Activated naive CD8-positive, alpha-beta T cell treated with anti-CD3 and anti-CD28 coated beads for 36 hours (primary cell): Measurements from ENCODE around the gene MPHOSPH9. TPM values are rescaled to one million over a fixed set of nuclear protein-coding genes. Genes with fewer than 3 reads are reported as not detected.
A peak's percentile ranks its signal among the peaks of the same experiment; 100 is the strongest.

ENCODE experiments used
- DNase-seq: peaks from one replicate; pipeline ENCODE4 v3.0.0; 2021
- H3K27ac Mint-ChIP-seq: one replicate; pipeline ENCODE4 v1.8.0; 2022; ENCODE audit warnings: mild to moderate bottlenecking, moderate library complexity, mixed read lengths
- H3K27me3 Mint-ChIP-seq: one replicate; pipeline ENCODE4 v1.8.0; 2022; ENCODE audit warnings: mild to moderate bottlenecking, mixed read lengths
- H3K36me3 Mint-ChIP-seq: one replicate; pipeline ENCODE4 v1.8.0; 2021; ENCODE audit warnings: mild to moderate bottlenecking, mixed read lengths
- H3K4me1 Mint-ChIP-seq: one replicate; pipeline ENCODE4 v1.8.0; 2021; ENCODE audit warnings: mixed read lengths
- H3K4me3 Mint-ChIP-seq: one replicate; pipeline ENCODE4 v1.8.0; 2022; ENCODE audit warnings: mild to moderate bottlenecking, moderate library complexity, mixed read lengths
- H3K9me3 Mint-ChIP-seq: one replicate; pipeline ENCODE4 v1.8.0; 2022; ENCODE audit warnings: mixed read lengths
- total RNA-seq, 2 experiments: library from RNA; stranded (reverse); gene quantifications; one replicate each; pipeline ENCODE4 v1.2.3, GENCODE V29; 2021

Gene MPHOSPH9
- total RNA-seq, 2 experiments from 2014 or later = 81.8 to 84.0 TPM

- peaks cover 6% of the 10 kb centered on the region for H3K36me3 Mint-ChIP-seq
- H3K9me3 Mint-ChIP-seq = peaks cover 2% of the 10 kb centered on the region
- H3K27me3 Mint-ChIP-seq = no peaks in the 10 kb centered on the region
- H3K4me3 Mint-ChIP-seq = no peak overlapping the region
- no peak for DNase-seq
- H3K4me1 Mint-ChIP-seq = peaks cover 34% of the 10 kb centered on the region
- H3K27ac Mint-ChIP-seq = no peak overlapping the region
Measured at GRCh38 chr12:123140676-123141614, 92.0 kb downstream of the MPHOSPH9 start.

DNA sequence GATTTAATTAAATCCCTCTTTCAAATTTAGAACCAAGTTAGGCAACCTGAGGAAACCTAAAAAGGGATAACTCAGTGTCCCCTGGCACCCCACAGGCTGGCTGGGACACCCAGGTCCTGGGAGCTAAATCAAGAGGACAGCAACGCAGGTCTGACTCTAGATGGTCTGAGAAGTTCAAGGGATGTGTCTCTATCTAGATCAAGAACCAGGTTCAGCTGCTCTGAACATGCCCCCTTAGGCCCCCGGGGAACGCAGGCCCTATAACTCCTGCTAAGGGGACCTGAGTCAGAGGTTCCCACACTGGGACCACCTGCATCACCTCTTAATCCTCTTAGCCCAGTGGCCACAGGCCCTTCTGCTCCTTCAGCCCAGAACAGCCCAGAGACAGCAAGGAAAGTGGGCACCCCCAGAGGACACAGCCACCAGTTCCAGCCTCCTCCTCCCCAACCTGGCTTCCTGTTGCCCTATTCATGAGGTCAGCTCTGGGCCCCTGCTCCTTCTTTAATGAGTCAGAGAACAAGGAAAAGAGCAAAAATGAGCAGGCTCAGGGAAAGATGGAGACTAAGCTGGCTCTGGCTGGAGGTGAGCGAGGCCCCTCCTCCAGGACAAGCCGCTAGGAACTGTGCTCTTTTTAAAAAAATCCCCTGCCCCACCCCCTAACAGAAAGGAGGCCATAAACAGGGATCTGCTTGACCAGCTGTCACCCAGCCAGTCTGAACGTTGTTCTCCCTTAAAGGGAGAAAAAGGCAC lies 92.8 kb downstream of the MPHOSPH9 start:
- Mint-ChIP-seq H3K36me3 (peaks cover 2% of the 10 kb centered on the region), H3K27me3 (no peaks in the 10 kb centered on the region), H3K4me1 (peaks cover 32% of the 10 kb centered on the region), H3K9me3 (peaks cover 2% of the 10 kb centered on the region), H3K4me3 (no peak overlapping the region), H3K27ac (peak overlapping the region; percentile 17)
- no peak for DNase-seq

GRCh38 chr12:123135688-123136087 lies 97.3 kb downstream of the MPHOSPH9 start:
- no peak for DNase-seq
- Mint-ChIP-seq H3K36me3 (peaks cover 3% of the 10 kb centered on the region), H3K27me3 (no peaks in the 10 kb centered on the region), H3K27ac (no peak overlapping the region), H3K4me3 (no peak overlapping the region), H3K9me3 (peaks cover 2% of the 10 kb centered on the region), H3K4me1 (peaks cover 34% of the 10 kb centered on the region)

DNA sequence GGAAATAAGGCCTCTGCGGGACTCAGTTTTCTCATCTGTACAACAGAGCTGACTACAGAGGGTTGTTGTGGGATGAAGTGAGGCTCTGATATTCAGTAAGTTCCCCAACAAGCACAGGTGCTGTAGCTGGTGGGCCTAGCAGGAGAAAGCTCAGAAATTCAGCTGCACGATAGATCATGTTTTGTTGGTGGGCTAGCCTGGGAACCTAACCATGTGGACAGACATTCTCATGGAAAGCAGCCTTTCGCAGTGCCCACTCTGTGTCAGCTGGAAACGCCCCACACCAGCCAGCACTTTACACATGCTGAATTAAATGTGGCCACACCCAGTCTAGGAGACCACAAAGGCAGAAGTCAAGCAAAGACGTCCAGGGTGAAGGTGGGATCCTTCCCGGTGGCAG lies 98.1 kb downstream of the MPHOSPH9 start:
- no peak overlapping the region for H3K4me3 Mint-ChIP-seq
- no peak overlapping the region for H3K27ac Mint-ChIP-seq
- H3K9me3 Mint-ChIP-seq = peaks cover 2% of the 10 kb centered on the region
- peaks cover 26% of the 10 kb centered on the region for H3K4me1 Mint-ChIP-seq
- peaks cover 3% of the 10 kb centered on the region for H3K36me3 Mint-ChIP-seq
- no peaks in the 10 kb centered on the region for H3K27me3 Mint-ChIP-seq
- DNase-seq = no peak

GRCh38 chr12:123134271-123134671 lies 98.7 kb downstream of the MPHOSPH9 start:
- no peak overlapping the region for H3K27ac Mint-ChIP-seq
- no peak for DNase-seq
- peaks cover 2% of the 10 kb centered on the region for H3K9me3 Mint-ChIP-seq
- H3K4me1 Mint-ChIP-seq = peaks cover 21% of the 10 kb centered on the region
- no peaks in the 10 kb centered on the region for H3K27me3 Mint-ChIP-seq
- peaks cover 3% of the 10 kb centered on the region for H3K36me3 Mint-ChIP-seq
- no peak overlapping the region for H3K4me3 Mint-ChIP-seq

DNA sequence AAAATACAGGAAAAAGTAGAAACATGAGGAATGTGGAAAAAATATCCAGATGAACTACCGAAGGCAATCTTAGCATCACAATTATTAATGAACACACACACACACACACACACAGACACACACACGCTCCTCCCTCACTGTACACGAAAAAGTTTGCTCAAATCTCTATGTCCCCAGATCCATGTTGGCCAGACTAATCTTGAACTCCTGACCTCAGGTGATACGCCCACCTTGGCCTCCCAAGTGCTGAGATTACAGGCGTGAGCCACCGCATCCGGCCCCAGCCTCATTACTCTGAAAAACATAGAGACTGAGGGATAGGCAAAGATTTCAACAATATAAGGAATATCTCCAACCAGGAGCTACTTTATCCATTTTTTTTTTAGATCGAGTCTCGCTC lies 99.2 kb downstream of the MPHOSPH9 start:
- no peaks in the 10 kb centered on the region for H3K27me3 Mint-ChIP-seq
- no peak for DNase-seq
- H3K27ac Mint-ChIP-seq = no peak overlapping the region
- H3K4me1 Mint-ChIP-seq = peaks cover 21% of the 10 kb centered on the region
- H3K9me3 Mint-ChIP-seq = peaks cover 2% of the 10 kb centered on the region
- no peak overlapping the region for H3K4me3 Mint-ChIP-seq
- peaks cover 3% of the 10 kb centered on the region for H3K36me3 Mint-ChIP-seq

DNA sequence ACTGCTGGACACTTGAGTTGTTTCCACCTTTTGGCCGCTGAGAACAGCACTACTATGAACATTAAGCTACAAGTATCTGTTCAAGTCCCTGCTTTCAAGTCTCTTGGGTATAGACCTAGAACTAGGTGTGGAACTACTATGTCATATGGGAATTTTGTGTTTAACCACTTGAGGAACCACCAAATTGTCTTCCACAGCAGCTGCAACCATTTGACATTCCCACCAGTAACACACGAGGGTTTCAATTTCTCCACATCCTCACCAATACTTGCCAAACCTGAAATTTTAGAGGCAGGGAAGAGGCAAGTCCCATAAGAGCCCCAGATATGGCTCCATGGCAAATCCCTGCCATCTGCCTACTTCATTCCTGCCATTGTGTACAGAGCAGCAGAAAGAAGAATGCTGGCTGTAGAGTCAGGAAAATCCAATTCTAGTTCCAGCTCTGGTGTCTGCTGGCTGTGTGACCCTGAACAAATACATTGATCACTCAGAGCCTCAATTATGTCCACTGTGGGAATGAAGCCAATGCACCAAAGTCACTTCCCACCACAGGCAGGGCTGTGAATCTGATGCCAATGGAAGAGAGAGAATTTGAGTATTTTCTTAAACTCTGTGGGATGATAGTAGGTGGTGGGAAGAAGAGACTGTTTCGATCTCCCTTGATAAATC lies 99.9 kb downstream of the MPHOSPH9 start:
- Mint-ChIP-seq H3K36me3 (peaks cover 3% of the 10 kb centered on the region), H3K27ac (no peak overlapping the region), H3K4me3 (no peak overlapping the region), H3K4me1 (peaks cover 21% of the 10 kb centered on the region), H3K27me3 (no peaks in the 10 kb centered on the region), H3K9me3 (peaks cover 2% of the 10 kb centered on the region)
- no peak for DNase-seq

GRCh38 chr12:123131879-123132402 lies 101.0 kb downstream of the MPHOSPH9 start:
- peaks cover 2% of the 10 kb centered on the region for H3K9me3 Mint-ChIP-seq
- peak overlapping the region; percentile 80 for H3K27ac Mint-ChIP-seq
- H3K36me3 Mint-ChIP-seq = peaks cover 3% of the 10 kb centered on the region
- peak overlapping the region; percentile 53 for H3K4me3 Mint-ChIP-seq
- peak; percentile 39 for DNase-seq
- no peaks in the 10 kb centered on the region for H3K27me3 Mint-ChIP-seq
- H3K4me1 Mint-ChIP-seq = peaks cover 21% of the 10 kb centered on the region

DNA sequence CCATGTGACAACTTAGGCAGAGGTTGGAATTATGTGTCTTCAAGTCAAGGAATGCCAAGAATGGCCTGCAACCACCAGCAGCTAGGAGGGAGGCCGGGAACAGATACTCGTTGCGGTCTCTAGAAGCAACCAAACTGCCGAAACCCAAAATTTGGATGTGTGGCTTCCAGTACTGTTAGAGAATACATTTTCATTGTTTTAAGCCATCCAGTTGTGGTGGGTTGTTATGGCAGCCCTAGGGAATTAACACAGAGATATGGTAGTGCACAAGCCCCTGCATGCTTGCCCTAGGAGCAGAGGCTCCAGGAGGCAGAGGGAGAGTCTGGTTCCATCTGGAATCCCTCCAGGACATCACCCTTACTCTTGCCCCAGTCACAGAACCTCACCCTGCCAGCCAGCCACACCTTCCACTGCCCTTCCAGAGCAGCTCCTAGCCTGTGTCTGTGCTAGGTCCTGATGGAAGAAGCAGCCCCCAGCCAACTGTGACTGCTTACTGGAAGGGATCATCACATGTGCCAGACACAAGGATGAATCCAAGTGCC lies 101.6 kb downstream of the MPHOSPH9 start:
- peaks cover 2% of the 10 kb centered on the region for H3K9me3 Mint-ChIP-seq
- H3K4me1 Mint-ChIP-seq = peaks cover 26% of the 10 kb centered on the region
- H3K36me3 Mint-ChIP-seq = peaks cover 3% of the 10 kb centered on the region
- peak overlapping the region; percentile 80 for H3K27ac Mint-ChIP-seq
- no peak for DNase-seq
- no peaks in the 10 kb centered on the region for H3K27me3 Mint-ChIP-seq
- peak overlapping the region; percentile 53 for H3K4me3 Mint-ChIP-seq

- H3K9me3 Mint-ChIP-seq = no peaks in the 10 kb centered on the region
- H3K4me1 Mint-ChIP-seq = peaks cover 29% of the 10 kb centered on the region
- H3K36me3 Mint-ChIP-seq = peaks cover 2% of the 10 kb centered on the region
- no peak for DNase-seq
- no peaks in the 10 kb centered on the region for H3K27me3 Mint-ChIP-seq
- H3K27ac Mint-ChIP-seq = no peak overlapping the region
- H3K4me3 Mint-ChIP-seq = no peak overlapping the region
Measured at GRCh38 chr12:123129621-123130020, 103.3 kb downstream of the MPHOSPH9 start.

GRCh38 chr12:123127182-123127495 lies 105.8 kb downstream of the MPHOSPH9 start:
- Mint-ChIP-seq H3K36me3 (no peaks in the 10 kb centered on the region), H3K27ac (no peak overlapping the region), H3K4me1 (peaks cover 34% of the 10 kb centered on the region), H3K4me3 (no peak overlapping the region), H3K27me3 (no peaks in the 10 kb centered on the region), H3K9me3 (no peaks in the 10 kb centered on the region)
- DNase-seq = no peak

GRCh38 chr12:123126294-123127181 lies 106.4 kb downstream of the MPHOSPH9 start:
- Mint-ChIP-seq H3K27ac (no peak overlapping the region), H3K4me3 (no peak overlapping the region), H3K36me3 (no peaks in the 10 kb centered on the region), H3K27me3 (no peaks in the 10 kb centered on the region), H3K9me3 (no peaks in the 10 kb centered on the region), H3K4me1 (peaks cover 34% of the 10 kb centered on the region)
- DNase-seq = no peak

DNA sequence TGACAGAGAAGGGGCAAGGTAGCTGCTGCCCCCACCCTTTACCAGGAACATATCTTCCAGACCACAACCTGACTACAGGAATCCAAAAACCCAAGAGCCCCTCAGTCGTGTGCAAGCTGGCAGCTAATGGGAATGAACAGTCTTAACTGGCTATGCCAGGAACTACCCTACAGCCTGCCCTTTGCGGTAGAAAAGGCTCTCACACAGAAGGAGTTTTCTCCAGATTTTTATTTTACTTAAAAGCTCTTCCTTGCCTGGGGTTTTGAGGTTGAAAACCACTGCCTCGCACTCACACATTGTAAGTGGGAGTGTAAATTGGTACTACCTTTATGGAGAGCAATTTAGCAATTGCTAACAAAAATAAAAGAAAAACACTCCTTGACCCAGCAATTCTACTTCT lies 110.3 kb downstream of the MPHOSPH9 start:
- Mint-ChIP-seq H3K4me3 (peak overlapping the region; percentile 5), H3K4me1 (peaks cover 60% of the 10 kb centered on the region), H3K9me3 (no peaks in the 10 kb centered on the region), H3K36me3 (peaks cover 10% of the 10 kb centered on the region), H3K27me3 (no peaks in the 10 kb centered on the region), H3K27ac (peak overlapping the region; percentile 78)
- no peak for DNase-seq

DNA sequence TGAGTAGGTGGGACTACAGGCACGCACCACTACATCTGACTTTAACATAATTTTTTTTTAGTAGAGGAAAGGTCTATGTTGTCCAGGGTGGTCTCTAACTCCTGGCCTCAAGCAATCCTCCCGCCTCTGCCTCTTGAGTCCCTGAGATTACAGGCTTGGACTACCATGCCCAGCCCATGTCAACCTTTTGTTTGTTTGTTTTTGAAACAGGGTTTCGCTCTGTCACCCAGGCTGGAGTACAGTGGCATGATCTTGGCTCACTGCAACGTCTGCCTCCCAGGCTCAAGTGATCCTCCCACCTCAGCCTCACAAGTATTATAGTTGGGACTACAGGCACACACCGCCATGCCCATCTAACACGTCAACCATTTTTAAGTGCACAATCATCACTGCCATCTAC lies 111.3 kb downstream of the MPHOSPH9 start:
- Mint-ChIP-seq H3K27ac (peak overlapping the region; percentile 57), H3K4me3 (no peak overlapping the region), H3K36me3 (peaks cover 10% of the 10 kb centered on the region), H3K4me1 (peaks cover 63% of the 10 kb centered on the region), H3K27me3 (no peaks in the 10 kb centered on the region), H3K9me3 (no peaks in the 10 kb centered on the region)
- DNase-seq = no peak
